Natural killer cell (primary cell): ENCODE measurements around the gene POLA2. TPM values are rescaled to one million over a fixed set of nuclear protein-coding genes. Genes with fewer than 3 reads are reported as not detected.

Experiments used
- ATAC-seq, 3 donors: fragments of 150-1000 bp in 2 of 3; fragments of 200-7000 bp in 1 of 3; cut with Tn5 transposase; 1 replicate in 1 of 3; 2 replicates in 2 of 3; pipeline ENCODE4 v1.10.0; 2021; ENCODE audit warnings: mild to moderate bottlenecking in 2 of 3, moderate library complexity in 2 of 3
- DNase-seq, 2 donors: peaks; one replicate each; pipeline versions ENCODE4 v3.0.0 to v3.0.0-alpha.2; 2013 to 2021; ENCODE audit warnings: mixed read lengths in 1 of 2
- H3K27ac ChIP-seq: one replicate; pipeline ENCODE4 v1.5.1; 2013; ENCODE audit warnings: mild to moderate bottlenecking, low read length
- H3K27me3 ChIP-seq: one replicate; pipeline ENCODE4 v1.6.1; 2013; ENCODE audit warnings: low read length; ENCODE audit not compliant: control insufficient read depth, insufficient read depth
- H3K36me3 ChIP-seq: one replicate; pipeline ENCODE4 v1.6.1; 2013; ENCODE audit warnings: low read length; ENCODE audit not compliant: control insufficient read depth, insufficient read depth
- H3K4me1 ChIP-seq: one replicate; pipeline ENCODE4 v1.6.1; 2013; ENCODE audit warnings: low read length; ENCODE audit not compliant: control insufficient read depth, insufficient read depth
- H3K4me3 ChIP-seq: one replicate; pipeline ENCODE4 v1.5.1; 2013; ENCODE audit warnings: low read length
- H3K9me3 ChIP-seq: one replicate; pipeline ENCODE4 v1.6.1; 2013; ENCODE audit warnings: low read length; ENCODE audit not compliant: control insufficient read depth, insufficient read depth
- H3K27ac Mint-ChIP-seq, 2 donors: one replicate each; pipeline ENCODE4 v1.8.0; 2022; ENCODE audit warnings: mild to moderate bottlenecking in 2 of 2, mixed read lengths in 2 of 2, moderate library complexity in 1 of 2
- H3K27me3 Mint-ChIP-seq, 2 donors: one replicate each; pipeline ENCODE4 v1.8.0; 2022; ENCODE audit warnings: low read depth in 2 of 2, mixed read lengths in 2 of 2
- H3K36me3 Mint-ChIP-seq: one replicate; pipeline ENCODE4 v1.8.0; 2022; ENCODE audit warnings: mixed read lengths
- H3K4me1 Mint-ChIP-seq, 2 donors: one replicate each; pipeline ENCODE4 v1.8.0; 2022; ENCODE audit warnings: mixed read lengths in 2 of 2
- H3K4me3 Mint-ChIP-seq: one replicate; pipeline ENCODE4 v1.8.0; 2022; ENCODE audit warnings: mild to moderate bottlenecking, moderate library complexity, mixed read lengths
- H3K9me3 Mint-ChIP-seq, 2 donors: one replicate each; pipeline ENCODE4 v1.8.0; 2022; ENCODE audit warnings: mixed read lengths in 2 of 2
- WGBS: methylation state at CpG from one replicate; pipeline ENCODE4 v1.1.7; 2013; ENCODE audit warnings: missing lambda C conversion rate; ENCODE audit not compliant: insufficient coverage; 5-methylcytosine and 5-hydroxymethylcytosine counted together
- intact Hi-C: fragments of 100-400 bp; cut with micrococcal nuclease; formaldehyde crosslinking; loops from one replicate; pipeline ENCODE4 v1.14.2; 2022
- total RNA-seq, 4 donors: library from RNA; stranded (reverse); fragments of 120-200 nt in 1 of 4; gene quantifications; one replicate each; pipeline versions ENCODE4 v1.2.3 to v1.2.4, GENCODE V29; 2013 to 2022
- TF ChIP-seq, protein P1 (sequence below): fragments of 200-600 bp; IDR thresholded peaks from one replicate; pipeline ENCODE4 v1.8.0; 2022; ENCODE audit warnings: antibody characterized with exemption

POLA2 gene
- total RNA-seq, 3 donors from 2014 or later (not counting 1 experiment from before 2014, with no cell fraction given) = 21.2 to 24.2 (median 22.7) TPM

DNA sequence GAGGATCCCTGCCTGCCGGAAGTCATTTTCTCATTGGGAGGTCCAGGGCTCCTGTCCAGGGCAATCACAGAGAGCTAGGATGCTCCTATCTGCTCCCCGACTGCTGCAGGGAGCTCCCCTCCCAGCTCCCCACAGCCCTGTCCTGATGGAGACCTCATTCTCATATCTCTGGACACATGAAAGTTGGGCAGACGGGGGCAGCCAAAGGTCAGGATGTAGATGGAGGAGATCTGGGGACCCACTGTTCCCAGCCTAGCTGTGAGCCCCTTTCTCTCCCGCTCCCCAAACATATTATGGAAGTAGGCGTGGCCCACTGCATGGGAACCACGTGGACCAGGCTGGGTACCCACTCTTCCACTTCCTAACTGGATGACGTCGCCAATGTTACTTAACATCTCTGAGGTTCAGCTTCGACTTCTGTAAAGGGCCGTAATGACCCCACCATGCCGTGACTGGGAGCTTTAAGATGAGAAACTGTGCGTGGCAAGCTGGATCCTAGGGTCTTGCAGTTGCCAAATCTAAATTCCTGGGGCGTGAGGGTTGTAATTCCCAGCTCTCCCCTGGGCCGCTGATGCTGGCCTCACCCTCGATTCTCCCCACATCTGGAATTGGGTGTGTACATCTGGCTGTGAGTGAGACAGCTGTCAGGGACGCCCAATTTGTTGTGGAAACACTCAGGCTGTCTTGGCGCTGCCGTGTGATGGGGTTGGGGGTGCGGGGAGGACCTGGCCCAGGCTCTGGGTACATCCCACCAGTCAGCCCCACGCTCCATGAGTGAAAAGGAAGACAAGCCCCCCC lies 54.7 kb downstream of the POLA2 start:
- WGBS = 80% methylated on average over 20 of the region's 20 CpGs
- Mint-ChIP-seq H3K27me3 (peaks cover 0 to 12% of the 10 kb centered on the region in 2 donors), H3K36me3 (no peaks in the 10 kb centered on the region), H3K27ac (no peak overlapping the region), H3K9me3 (no peaks in the 10 kb centered on the region), H3K4me1 (peaks cover 0 to 5% of the 10 kb centered on the region in 2 donors), H3K4me3 (peak overlapping the region; percentile 78)
- peak in 1 of 2 donors; percentile 17 for DNase-seq
- no peak overlapping the region for H3K27ac ChIP-seq
- H3K27me3 ChIP-seq = no peaks in the 10 kb centered on the region
- H3K36me3 ChIP-seq = no peaks in the 10 kb centered on the region
- no peak overlapping the region for H3K4me3 ChIP-seq
- TF ChIP-seq, protein P1, sequence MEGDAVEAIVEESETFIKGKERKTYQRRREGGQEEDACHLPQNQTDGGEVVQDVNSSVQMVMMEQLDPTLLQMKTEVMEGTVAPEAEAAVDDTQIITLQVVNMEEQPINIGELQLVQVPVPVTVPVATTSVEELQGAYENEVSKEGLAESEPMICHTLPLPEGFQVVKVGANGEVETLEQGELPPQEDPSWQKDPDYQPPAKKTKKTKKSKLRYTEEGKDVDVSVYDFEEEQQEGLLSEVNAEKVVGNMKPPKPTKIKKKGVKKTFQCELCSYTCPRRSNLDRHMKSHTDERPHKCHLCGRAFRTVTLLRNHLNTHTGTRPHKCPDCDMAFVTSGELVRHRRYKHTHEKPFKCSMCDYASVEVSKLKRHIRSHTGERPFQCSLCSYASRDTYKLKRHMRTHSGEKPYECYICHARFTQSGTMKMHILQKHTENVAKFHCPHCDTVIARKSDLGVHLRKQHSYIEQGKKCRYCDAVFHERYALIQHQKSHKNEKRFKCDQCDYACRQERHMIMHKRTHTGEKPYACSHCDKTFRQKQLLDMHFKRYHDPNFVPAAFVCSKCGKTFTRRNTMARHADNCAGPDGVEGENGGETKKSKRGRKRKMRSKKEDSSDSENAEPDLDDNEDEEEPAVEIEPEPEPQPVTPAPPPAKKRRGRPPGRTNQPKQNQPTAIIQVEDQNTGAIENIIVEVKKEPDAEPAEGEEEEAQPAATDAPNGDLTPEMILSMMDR = no peak
- H3K9me3 ChIP-seq = no peaks in the 10 kb centered on the region
- peaks cover 21% of the 10 kb centered on the region for H3K4me1 ChIP-seq
- no peak for ATAC-seq
- intact Hi-C loops = loop anchor here (5.0 kb wide), 1 partner anchor 204 kb away; the partner anchor contains the start of gene TM7SF2

DNA sequence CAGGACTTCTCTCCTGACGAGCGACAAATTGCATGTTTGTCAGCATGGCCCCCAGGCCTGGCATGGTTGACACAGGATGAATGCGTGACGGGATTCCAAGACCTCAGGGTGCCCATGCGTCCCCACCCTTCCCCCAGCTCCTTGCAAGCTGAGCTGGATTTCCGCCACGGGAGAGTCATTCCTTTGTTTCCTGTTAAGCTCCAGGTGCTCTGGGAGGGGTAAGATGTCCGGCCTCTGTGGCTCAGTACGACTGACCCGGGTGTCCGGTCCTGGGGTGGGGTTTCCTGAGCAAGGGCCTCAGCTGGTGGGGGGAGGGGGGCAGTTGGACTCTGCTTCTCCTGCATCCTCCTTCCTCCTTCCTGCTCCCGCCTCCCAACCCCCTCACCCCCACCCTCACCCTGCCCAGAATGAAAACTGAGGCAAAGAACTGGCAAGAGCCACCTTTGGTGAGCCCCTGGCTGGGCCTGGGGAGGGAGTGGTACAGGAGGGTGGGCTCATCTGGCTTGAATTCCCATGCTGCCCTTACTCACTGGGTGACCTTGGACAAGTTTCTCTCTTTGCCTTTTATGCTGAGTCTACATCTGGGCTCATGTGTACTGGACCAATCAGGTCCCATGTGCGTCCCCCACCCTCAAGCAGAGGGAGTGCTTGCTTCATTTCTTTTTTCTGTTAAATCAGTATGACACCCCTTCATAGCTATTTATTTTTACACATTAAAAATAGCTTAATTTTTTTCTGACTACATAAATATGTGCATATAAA lies 55.4 kb downstream of the POLA2 start:
- peak overlapping the region; percentile 4 for H3K4me3 Mint-ChIP-seq
- no peak overlapping the region for H3K27ac ChIP-seq
- peaks cover 21% of the 10 kb centered on the region for H3K4me1 ChIP-seq
- WGBS = 85% methylated on average over 12 of the region's 13 CpGs
- no peaks in the 10 kb centered on the region for H3K36me3 Mint-ChIP-seq
- no peaks in the 10 kb centered on the region for H3K36me3 ChIP-seq
- no peaks in the 10 kb centered on the region for H3K9me3 Mint-ChIP-seq
- no peak overlapping the region for H3K27ac Mint-ChIP-seq
- H3K4me3 ChIP-seq = no peak overlapping the region
- H3K4me1 Mint-ChIP-seq = peaks cover 0 to 5% of the 10 kb centered on the region in 2 donors
- ATAC-seq (no peak), DNase-seq (no peak)
- H3K27me3 Mint-ChIP-seq = peaks cover 0 to 12% of the 10 kb centered on the region in 2 donors
- TF ChIP-seq, protein P1 = no peak
- H3K27me3 ChIP-seq = no peaks in the 10 kb centered on the region
- intact Hi-C loops = loop anchor here (5.0 kb wide), 1 partner anchor 205 kb away; the partner anchor contains the start of gene TM7SF2
- H3K9me3 ChIP-seq = no peaks in the 10 kb centered on the region

DNA sequence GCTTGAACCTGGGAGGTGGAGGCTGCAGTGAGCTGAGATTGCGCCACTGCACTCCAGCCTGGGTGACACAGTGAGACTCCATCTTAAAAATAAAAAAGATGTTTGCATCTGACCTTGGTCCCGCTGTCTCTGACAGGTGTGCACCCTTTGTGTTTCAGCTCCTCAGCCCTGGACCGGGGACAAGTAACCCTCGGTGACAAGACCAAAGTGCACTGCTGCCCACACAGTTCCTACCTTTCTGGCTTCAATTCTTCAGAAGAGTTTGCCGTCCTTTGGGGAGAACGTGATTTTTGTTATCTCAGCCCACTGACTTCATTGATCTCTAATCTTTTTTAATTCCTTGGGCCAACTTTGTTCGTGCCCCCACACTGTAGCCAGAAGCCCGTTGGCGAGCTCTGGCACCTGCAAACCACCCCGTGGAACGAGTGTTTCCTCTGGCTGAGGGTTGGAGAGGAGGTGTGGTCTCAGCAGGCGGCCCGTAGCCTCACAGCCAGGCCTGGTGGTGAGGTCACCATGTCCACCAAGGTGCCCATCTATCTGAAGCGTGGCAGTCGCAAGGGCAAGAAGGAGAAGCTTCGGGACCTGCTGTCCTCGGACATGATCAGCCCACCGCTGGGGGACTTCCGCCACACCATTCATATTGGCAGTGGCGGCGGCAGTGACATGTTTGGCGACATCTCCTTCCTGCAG lies 58.8 kb downstream of the POLA2 start:
- no peak for DNase-seq
- TF ChIP-seq, protein P1 = no peak
- H3K4me1 Mint-ChIP-seq = peaks cover 0 to 5% of the 10 kb centered on the region in 2 donors
- H3K9me3 ChIP-seq = no peaks in the 10 kb centered on the region
- no peak overlapping the region for H3K4me3 ChIP-seq
- no peaks in the 10 kb centered on the region for H3K9me3 Mint-ChIP-seq
- H3K27me3 ChIP-seq = no peaks in the 10 kb centered on the region
- H3K27me3 Mint-ChIP-seq = peaks cover 0 to 5% of the 10 kb centered on the region in 2 donors
- no peak overlapping the region for H3K27ac Mint-ChIP-seq
- no peaks in the 10 kb centered on the region for H3K36me3 Mint-ChIP-seq
- H3K27ac ChIP-seq = no peak overlapping the region
- peaks cover 8% of the 10 kb centered on the region for H3K4me1 ChIP-seq
- WGBS = 89% methylated on average over 22 of the region's 22 CpGs
- no peak for ATAC-seq
- intact Hi-C loops = no loop called here
- no peak overlapping the region for H3K4me3 Mint-ChIP-seq
- H3K36me3 ChIP-seq = no peaks in the 10 kb centered on the region
